HepG2 (cell line): ENCODE measurements around the gene TNKS1BP1. TPM values are rescaled to one million over a fixed set of nuclear protein-coding genes. Genes with fewer than 3 reads are reported as not detected.

Source experiments
- CBX5 ChIP-seq: sonication (generic); formaldehyde crosslinking; IDR thresholded peaks from 2 replicates; pipeline ENCODE4 v1.4.0; 2020; ENCODE audit warnings: missing genetic modification reagents, borderline replicate concordance
- CTCF ChIP-seq: sonication (generic); formaldehyde crosslinking; IDR thresholded peaks from 2 replicates; pipeline ENCODE4 v1.5.0; 2020; ENCODE audit warnings: mild to moderate bottlenecking, missing genetic modification reagents, moderate library complexity
- MBNL3 ChIP-seq: fragments of 250-450 bp; sonication (Bioruptor Pico); conservative IDR thresholded peaks from 2 replicates; pipeline ENCODE4 v1.8.0; 2022; ENCODE audit warnings: mild to moderate bottlenecking, inconsistent platforms
- NFRKB ChIP-seq: fragments of 450-650 bp; IDR thresholded peaks from 2 replicates; pipeline ENCODE4 v1.6.1; 2017
- PTBP1 ChIP-seq: fragments of 200-400 bp; formaldehyde crosslinking; IDR thresholded peaks from 2 replicates; pipeline ENCODE4 v1.6.1; 2018; ENCODE audit warnings: low read length, low read depth; ENCODE audit not compliant: poor library complexity, severe bottlenecking
- SMC3 ChIP-seq: IDR thresholded peaks from 2 replicates; pipeline ENCODE4 v1.6.1; 2011; ENCODE audit warnings: low read length, improper control_type of control experiment
- STAG1 ChIP-seq: sonication (generic); formaldehyde crosslinking; IDR thresholded peaks from 2 replicates; pipeline ENCODE4 v1.4.0; 2020; ENCODE audit warnings: missing genetic modification reagents
- ZBTB33 ChIP-seq: sonication (generic); formaldehyde crosslinking; IDR thresholded peaks from 2 replicates; pipeline ENCODE4 v1.4.0; 2020; ENCODE audit warnings: missing genetic modification reagents
- ZBTB46 ChIP-seq: sonication (generic); formaldehyde crosslinking; IDR thresholded peaks from 2 replicates; pipeline ENCODE4 v1.4.0; 2020; ENCODE audit warnings: mild to moderate bottlenecking, missing genetic modification reagents, borderline replicate concordance
- ZFY ChIP-seq: sonication (generic); formaldehyde crosslinking; IDR thresholded peaks from 2 replicates; pipeline ENCODE4 v1.4.0; 2020; ENCODE audit warnings: missing genetic modification reagents
- polyA plus RNA-seq, 8 experiments: library from polyadenylated mRNA; depleted of rRNA in 3 of 8; stranded (reverse) in 7 of 8; unstranded in 1 of 8; fragments of >200 nt; fragmentation: Illumina TruSeq in 4 of 8; extraction: Trizol in 4 of 8; gene quantifications; 2 replicates each; pipeline versions ENCODE4 v1.2.1 to v1.2.3, GENCODE V29; 2011 to 2016; ENCODE audit warnings: low read depth in 4 of 8, missing spikeins in 1 of 8, mixed read lengths in 1 of 8; ENCODE audit not compliant: insufficient read depth in 1 of 8
- total RNA-seq, 5 experiments: library from RNA; depleted of rRNA; stranded (reverse); fragments of >200 nt; fragmentation: Illumina TruSeq; extraction: Trizol; gene quantifications; 2 replicates each; pipeline ENCODE4 v1.2.3, GENCODE V29; 2016; ENCODE audit warnings: low read depth in 1 of 5

TNKS1BP1 gene
- total and polyA plus RNA-seq, 2 of the 13 experiments (the other 11 are each of a cell fraction or from before 2014, with no cell fraction given), result 13.7 to 15.0 TPM

GRCh38 chr11:57277845-57278720 lies 46.7 kb downstream of the TNKS1BP1 start (continued):
- TF ChIP-seq ZBTB46 (no peak), CBX5 (CRISPR knock-in tag) (0 out of 2 replicates have a peak, but pooled peaks have one; percentile 22), CTCF (CRISPR knock-in tag) (peak; percentile 79), PTBP1 (no peak), MBNL3 (CRISPR knock-in tag) (no peak), SMC3 (peak; percentile 48; the same call in 1 of the 2 replicates), ZBTB33 (no peak), NFRKB (no peak), ZFY (CRISPR knock-in tag) (peak; percentile 13; the same call in 1 of the 2 replicates), STAG1 (CRISPR knock-in tag) (peak; percentile 51)
